Measurements from ENCODE around the gene DYRK1B.
"Not testable (repeated sequence)": the region's sequence is repeated elsewhere in the genome, so short reads cannot be mapped to it uniquely, and the experiment has no call there.

DYRK1B gene

GRCh38 chr19:39810424-39810823 lies 23.5 kb downstream of the DYRK1B start:
- DNase-seq (ENCODE audit: low spot score): no peak

GRCh38 chr19:39809368-39809767 lies 24.6 kb downstream of the DYRK1B start:
- no peak for DNase-seq (ENCODE audit: low spot score)

GRCh38 chr19:39808688-39809087 lies 25.3 kb downstream of the DYRK1B start:
- not testable (repeated sequence) for DNase-seq (ENCODE audit: low spot score)

DNA sequence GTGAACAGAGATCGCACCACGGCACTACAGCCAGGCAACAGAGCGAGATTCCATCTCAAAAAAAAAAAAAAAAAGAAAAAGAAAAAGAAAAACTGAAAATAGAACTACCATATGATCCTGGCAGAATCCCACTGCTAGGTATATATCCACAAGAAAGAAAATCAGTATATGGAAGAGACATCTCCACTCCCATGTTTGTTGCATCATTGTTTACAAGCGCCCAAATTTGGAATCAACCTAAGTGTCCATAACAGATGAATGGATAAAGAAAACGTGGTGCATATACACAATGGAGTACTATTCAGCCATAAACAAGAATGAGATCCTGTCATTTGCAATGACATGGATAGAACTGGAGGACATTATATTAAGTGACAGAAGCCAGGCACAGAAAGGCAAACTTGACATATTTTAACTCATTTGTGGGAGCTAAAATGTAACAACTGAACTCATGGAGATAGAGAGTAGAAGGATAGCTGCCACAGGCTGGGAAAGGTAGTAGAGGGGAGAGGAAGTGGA lies 26.1 kb downstream of the DYRK1B start:
- DNase-seq (ENCODE audit: low spot score): no peak

DNA sequence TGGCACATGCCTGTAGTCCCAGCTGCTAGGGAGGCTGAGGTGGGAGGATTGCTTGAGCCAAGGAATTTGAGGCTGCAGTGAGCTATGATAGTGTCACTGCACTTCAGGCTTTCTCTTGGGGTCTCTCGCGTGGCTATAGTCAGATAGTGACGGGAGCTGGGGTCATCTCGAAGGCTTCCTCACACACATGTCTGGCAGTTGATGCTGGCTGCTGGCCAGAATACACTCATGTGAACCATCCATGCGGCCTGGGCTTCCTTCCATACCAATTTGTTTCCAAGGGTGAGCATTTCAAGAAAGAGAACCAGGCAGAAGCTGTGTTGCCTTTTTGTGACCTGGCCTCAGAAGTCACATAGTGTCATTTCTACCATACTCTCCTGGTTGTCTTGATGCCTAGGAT lies 28.9 kb downstream of the DYRK1B start:
- no peak for DNase-seq (ENCODE audit: low spot score)

GRCh38 chr19:39802958-39803357 lies 31.0 kb downstream of the DYRK1B start:
- no peak for DNase-seq (ENCODE audit: low spot score)

- DNase-seq (ENCODE audit: low spot score): no peak
Observed at GRCh38 chr19:39797083-39797482, 36.9 kb downstream of the DYRK1B start.

DNA sequence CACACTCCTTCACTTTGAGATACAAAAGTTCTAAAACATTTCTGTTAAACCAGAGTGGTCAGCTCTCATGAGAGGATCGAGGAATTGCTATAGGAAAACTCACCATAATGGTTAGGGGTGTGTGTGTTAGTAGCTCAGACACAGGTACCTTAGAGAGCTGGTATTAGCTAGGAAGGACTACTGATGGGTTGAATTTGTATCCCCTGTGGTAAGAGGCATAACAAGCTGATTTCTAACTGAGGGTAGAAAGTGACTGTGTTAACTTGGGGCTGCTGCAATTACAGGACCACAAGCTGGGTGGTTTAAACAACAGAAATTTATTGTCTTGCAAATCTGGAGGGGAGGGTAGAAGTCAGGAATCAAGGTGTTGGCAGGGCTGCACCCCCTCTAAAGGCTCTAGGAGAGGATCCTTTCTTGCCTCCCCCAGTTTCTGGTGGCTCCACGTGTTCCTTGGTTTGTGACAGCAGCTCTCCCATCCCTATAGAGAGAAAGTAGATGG lies 37.9 kb downstream of the DYRK1B start:
- no peak for DNase-seq (ENCODE audit: low spot score)

DNA sequence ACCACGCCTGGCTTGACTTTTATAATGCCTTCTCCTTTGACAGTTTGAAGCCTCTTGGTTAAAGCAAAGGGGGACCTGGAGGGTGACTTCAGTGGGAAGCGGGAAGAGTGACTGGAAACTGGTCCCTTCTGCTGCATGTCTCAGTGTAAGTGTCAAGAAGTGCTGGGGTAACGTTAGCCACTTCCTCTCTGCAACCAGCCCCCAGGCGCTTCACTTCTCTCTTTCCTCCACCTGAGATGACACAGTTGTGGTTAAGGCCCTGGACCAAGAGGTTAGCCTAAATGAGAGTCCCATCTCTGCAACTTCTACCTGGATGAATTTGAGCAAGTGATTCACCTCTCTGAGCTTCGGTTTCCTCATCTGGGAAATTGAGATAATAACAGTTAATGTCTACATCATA lies 39.0 kb downstream of the DYRK1B start:
- DNase-seq (ENCODE audit: low spot score): no peak

GRCh38 chr19:39792999-39793546 lies 40.9 kb downstream of the DYRK1B start:
- peak; percentile 63 for DNase-seq (ENCODE audit: low spot score)

DNA sequence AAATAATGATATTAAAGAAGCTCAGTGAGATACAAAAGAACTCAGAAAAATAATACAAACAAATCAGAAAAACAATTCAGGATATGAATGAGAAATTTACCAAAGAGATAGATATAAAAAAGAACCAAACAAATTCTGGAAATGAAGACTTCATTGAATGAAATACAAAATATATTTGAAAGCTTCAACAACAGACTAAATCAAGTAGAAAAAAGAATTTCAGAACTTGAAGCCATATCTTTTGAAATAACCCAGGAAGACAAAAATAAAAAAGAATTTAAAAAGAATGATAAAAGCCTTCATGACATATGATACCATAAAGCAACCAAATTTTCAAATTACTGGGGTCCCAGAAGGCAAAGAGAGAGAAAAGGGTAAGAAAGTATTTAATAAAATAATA lies 45.7 kb downstream of the DYRK1B start:
- no peak for DNase-seq (ENCODE audit: low spot score)

- DNase-seq (ENCODE audit: low spot score): no peak
Observed at GRCh38 chr19:39780894-39781293, 53.1 kb downstream of the DYRK1B start.

- no peak for DNase-seq (ENCODE audit: low spot score)
Observed at GRCh38 chr19:39778763-39779162, 55.2 kb downstream of the DYRK1B start, which contains the start of gene LEUTX. TSS of gene LEUTX (plus strand) at chr19:39778854. CDS start at chr19:39778921, 67 bp downstream.
